ENCODE measurements around the gene MESD. TPM values are rescaled to one million over a fixed set of nuclear protein-coding genes. Genes with fewer than 3 reads are reported as not detected.
A peak's percentile ranks its signal among the peaks of the same experiment; 100 is the strongest.

MESD gene
- total RNA-seq, 1 experiment from 2014 or later: 23.1 TPM

DNA sequence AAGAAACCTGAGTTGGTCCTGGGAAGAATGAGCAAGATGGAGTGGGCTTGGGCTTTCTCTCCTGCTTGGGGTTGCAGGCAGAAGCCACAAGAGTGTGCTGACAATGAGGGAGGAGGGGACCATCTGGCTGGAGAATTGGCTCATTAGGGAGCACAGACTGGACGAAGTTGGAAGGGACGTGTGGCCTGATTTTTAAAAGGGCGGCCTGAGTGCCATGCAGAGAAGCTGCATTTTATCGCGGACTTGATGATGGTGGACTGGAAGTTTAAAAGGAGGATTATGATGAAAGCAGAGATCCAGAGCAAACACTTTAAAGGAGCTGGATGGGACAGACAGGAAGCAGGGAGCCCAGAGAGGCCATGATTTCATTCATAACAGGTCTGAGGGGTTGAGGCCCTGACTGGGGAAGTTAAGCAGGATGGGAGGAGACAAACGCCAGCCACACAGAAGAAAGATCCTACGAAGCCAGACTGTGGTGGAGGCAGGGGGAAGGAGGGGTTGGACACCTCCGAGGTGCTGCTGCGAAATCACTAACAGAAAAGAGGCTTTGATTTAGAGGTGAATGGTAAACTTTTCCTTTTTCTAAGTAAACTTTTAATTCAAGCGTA, 34.8 kb upstream of the MESD start:
- peak overlapping the region; percentile 65 for H3K27ac ChIP-seq
- no peak for DNase-seq (ENCODE audit: low read depth in 1 of 2, low spot score in 2 of 2)
- H3K36me3 ChIP-seq: no peaks in the 10 kb centered on the region
- H3K4me3 ChIP-seq: no peak overlapping the region
- no peaks in the 10 kb centered on the region for H3K27me3 ChIP-seq (replicated peaks)
- peaks cover 18% of the 10 kb centered on the region for H3K4me1 ChIP-seq (replicated peaks)
- H3K9me3 ChIP-seq (replicated peaks): no peaks in the 10 kb centered on the region

GRCh38 chr15:81023483-81024264, 34.1 kb upstream of the MESD start:
- Histone ChIP-seq H3K36me3 (no peaks in the 10 kb centered on the region), H3K27ac (peak overlapping the region; percentile 65), H3K4me1 (replicated peaks) (peaks cover 15% of the 10 kb centered on the region), H3K9me3 (replicated peaks) (no peaks in the 10 kb centered on the region), H3K4me3 (no peak overlapping the region), H3K27me3 (replicated peaks) (no peaks in the 10 kb centered on the region)
- peak in 1 of 2 experiments; percentile 57 for DNase-seq (ENCODE audit: low read depth in 1 of 2, low spot score in 2 of 2)

DNA sequence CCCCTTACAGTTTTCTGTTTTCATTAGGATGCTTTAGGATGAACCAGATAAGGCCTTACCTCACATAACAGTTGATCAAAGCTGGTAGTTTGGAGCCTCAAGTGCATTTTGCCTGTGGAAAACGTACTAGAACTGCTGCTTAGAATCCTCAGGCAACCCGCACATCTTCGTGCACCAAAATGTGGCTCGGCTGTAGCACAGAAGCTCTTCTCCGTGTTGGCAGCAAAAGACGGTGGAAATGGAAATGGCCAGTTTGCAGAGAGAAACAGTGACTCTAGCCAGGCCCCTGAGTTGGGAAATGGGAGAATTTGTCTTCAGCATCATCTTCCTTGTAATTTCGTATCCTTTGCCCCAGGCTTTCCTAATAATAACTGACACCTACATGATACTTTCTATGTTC, 31.7 kb upstream of the MESD start:
- H3K27me3 ChIP-seq (replicated peaks): no peaks in the 10 kb centered on the region
- DNase-seq (ENCODE audit: low read depth in 1 of 2, low spot score in 2 of 2): no peak
- H3K4me1 ChIP-seq (replicated peaks): peaks cover 15% of the 10 kb centered on the region

DNA sequence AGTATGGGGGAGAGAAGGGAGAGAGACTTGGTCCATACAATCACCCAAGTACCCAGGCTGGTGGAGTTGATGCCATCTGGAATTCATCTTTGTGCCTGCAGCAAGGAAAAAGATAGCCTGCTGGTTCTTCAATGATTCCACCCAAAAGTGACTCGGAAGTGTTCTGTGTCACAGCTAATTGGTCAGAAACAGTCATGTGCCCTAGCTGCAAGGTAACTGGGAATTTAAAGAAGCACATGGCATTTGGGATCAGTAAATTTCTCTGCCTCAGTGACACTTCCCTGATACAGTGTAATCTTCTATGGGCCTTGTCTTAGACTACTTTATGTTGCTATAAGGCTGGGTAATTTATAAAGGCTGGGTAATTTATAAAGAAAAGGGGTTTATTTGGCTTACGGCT, 28.6 kb upstream of the MESD start:
- H3K27me3 ChIP-seq (replicated peaks): no peaks in the 10 kb centered on the region
- H3K36me3 ChIP-seq: no peaks in the 10 kb centered on the region
- H3K4me1 ChIP-seq (replicated peaks): peaks cover 3% of the 10 kb centered on the region
- DNase-seq (ENCODE audit: low read depth in 1 of 2, low spot score in 2 of 2): no peak
- no peak overlapping the region for H3K27ac ChIP-seq
- H3K4me3 ChIP-seq: no peak overlapping the region
- H3K9me3 ChIP-seq (replicated peaks): no peaks in the 10 kb centered on the region

More for the DNA sequence above, 31.7 kb upstream of the MESD start:
- Histone ChIP-seq H3K36me3 (no peaks in the 10 kb centered on the region), H3K9me3 (replicated peaks) (no peaks in the 10 kb centered on the region), H3K4me3 (no peak overlapping the region), H3K27ac (no peak overlapping the region)

GRCh38 chr15:81016489-81017068, 27.0 kb upstream of the MESD start:
- no peak overlapping the region for H3K27ac ChIP-seq

GRCh38 chr15:81015621-81016488, 26.2 kb upstream of the MESD start:
- Histone ChIP-seq H3K4me3 (no peak overlapping the region), H3K4me1 (replicated peaks) (0 out of 2 replicates have a peak, but pooled peaks cover 3% of the 10 kb centered on the region), H3K27ac (no peak overlapping the region), H3K36me3 (no peaks in the 10 kb centered on the region; the same call in 1 of the 2 replicates), H3K9me3 (replicated peaks) (no peaks in the 10 kb centered on the region), H3K27me3 (replicated peaks) (no peaks in the 10 kb centered on the region)
- DNase-seq (ENCODE audit: low read depth in 1 of 2, low spot score in 2 of 2): no peak

More at GRCh38 chr15:81016489-81017068, 27.0 kb upstream of the MESD start:
- H3K4me1 ChIP-seq (replicated peaks): 0 out of 2 replicates have a peak, but pooled peaks cover 3% of the 10 kb centered on the region
- H3K4me3 ChIP-seq: no peak overlapping the region
- no peaks in the 10 kb centered on the region for H3K9me3 ChIP-seq (replicated peaks)
- H3K27me3 ChIP-seq (replicated peaks): no peaks in the 10 kb centered on the region
- DNase-seq (ENCODE audit: low read depth in 1 of 2, low spot score in 2 of 2): no peak
- H3K36me3 ChIP-seq: no peaks in the 10 kb centered on the region

DNA sequence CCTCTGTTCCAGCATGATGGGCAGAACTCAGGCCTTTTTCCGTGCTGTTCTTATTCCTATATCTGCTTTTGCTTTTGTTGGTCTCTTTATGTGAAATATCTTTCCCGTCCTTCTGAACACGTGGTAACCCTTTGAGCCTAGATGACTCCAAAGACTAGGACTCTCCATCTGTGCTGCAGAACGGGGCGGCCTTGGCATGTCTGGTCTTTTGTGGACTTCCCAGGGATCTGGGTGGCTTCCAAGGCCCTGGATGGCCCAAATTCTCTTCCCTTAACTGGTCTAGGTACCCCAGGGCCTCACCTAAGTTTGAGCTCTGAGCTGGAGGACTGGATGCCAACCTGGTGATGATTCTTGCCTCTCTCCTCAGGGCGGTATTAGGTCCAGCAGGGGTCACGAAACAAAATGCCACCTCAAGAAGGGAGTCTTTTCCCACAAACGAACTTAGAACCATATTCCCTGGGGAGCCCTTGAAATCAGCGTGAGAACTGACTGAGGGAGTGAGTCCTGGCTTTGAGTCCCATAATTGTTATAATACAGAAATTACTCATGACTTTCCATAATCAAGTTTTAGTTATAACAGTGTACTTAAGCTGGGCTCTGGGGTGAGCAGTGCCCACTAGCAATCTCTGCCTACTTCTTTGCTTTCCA, 25.0 kb upstream of the MESD start:
- Histone ChIP-seq H3K9me3 (replicated peaks) (no peaks in the 10 kb centered on the region), H3K27ac (no peak overlapping the region), H3K4me1 (replicated peaks) (0 out of 2 replicates have a peak, but pooled peaks cover 3% of the 10 kb centered on the region), H3K36me3 (no peaks in the 10 kb centered on the region; the same call in 1 of the 2 replicates), H3K27me3 (replicated peaks) (no peaks in the 10 kb centered on the region), H3K4me3 (no peak overlapping the region)
- DNase-seq (ENCODE audit: low read depth in 1 of 2, low spot score in 2 of 2): no peak

GRCh38 chr15:81013396-81013929, 23.8 kb upstream of the MESD start:
- 0 out of 2 replicates have a peak, but pooled peaks cover 3% of the 10 kb centered on the region for H3K4me1 ChIP-seq (replicated peaks)
- H3K9me3 ChIP-seq (replicated peaks): no peaks in the 10 kb centered on the region
- H3K4me3 ChIP-seq: no peak overlapping the region
- no peaks in the 10 kb centered on the region for H3K27me3 ChIP-seq (replicated peaks)
- H3K27ac ChIP-seq: no peak overlapping the region
- H3K36me3 ChIP-seq: no peaks in the 10 kb centered on the region; the same call in 1 of the 2 replicates
- no peak for DNase-seq (ENCODE audit: low read depth in 1 of 2, low spot score in 2 of 2)

DNA sequence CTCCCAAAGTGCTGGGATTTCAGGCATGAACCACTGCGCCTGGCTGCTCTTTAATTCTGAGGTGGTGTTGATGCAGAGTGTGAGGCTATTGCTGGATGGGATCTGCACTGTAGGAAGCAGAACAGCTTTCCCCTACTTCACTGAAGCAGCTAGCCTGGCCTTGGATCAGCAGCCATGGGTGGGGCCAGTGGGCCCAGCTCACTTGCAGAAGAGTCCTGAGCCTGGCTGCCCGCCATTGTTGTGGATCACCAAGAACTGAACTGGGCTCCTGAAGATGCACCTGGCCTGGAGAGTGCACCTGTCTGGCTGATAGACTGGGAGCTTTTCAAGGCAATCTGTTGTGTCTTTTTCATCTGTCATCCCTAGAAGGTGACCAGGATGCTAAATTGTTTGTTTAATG, 23.0 kb upstream of the MESD start:
- no peak for DNase-seq (ENCODE audit: low read depth in 1 of 2, low spot score in 2 of 2)
- no peaks in the 10 kb centered on the region; the same call in 1 of the 2 replicates for H3K36me3 ChIP-seq
- no peak overlapping the region for H3K4me3 ChIP-seq
- 0 out of 2 replicates have a peak, but pooled peaks cover 3% of the 10 kb centered on the region for H3K4me1 ChIP-seq (replicated peaks)
- H3K9me3 ChIP-seq (replicated peaks): no peaks in the 10 kb centered on the region
- H3K27ac ChIP-seq: no peak overlapping the region
- H3K27me3 ChIP-seq (replicated peaks): no peaks in the 10 kb centered on the region

GRCh38 chr15:81011593-81011992, 22.0 kb upstream of the MESD start:
- Histone ChIP-seq H3K27me3 (replicated peaks) (no peaks in the 10 kb centered on the region), H3K36me3 (no peaks in the 10 kb centered on the region; the same call in 1 of the 2 replicates), H3K4me3 (no peak overlapping the region), H3K4me1 (replicated peaks) (0 out of 2 replicates have a peak, but pooled peaks cover 3% of the 10 kb centered on the region), H3K9me3 (replicated peaks) (no peaks in the 10 kb centered on the region), H3K27ac (no peak overlapping the region)
- DNase-seq (ENCODE audit: low read depth in 1 of 2, low spot score in 2 of 2): no peak

- Histone ChIP-seq H3K9me3 (replicated peaks) (no peaks in the 10 kb centered on the region), H3K4me3 (no peak overlapping the region), H3K4me1 (replicated peaks) (0 out of 2 replicates have a peak, but pooled peaks cover 3% of the 10 kb centered on the region), H3K27me3 (replicated peaks) (no peaks in the 10 kb centered on the region), H3K36me3 (peaks cover 11% of the 10 kb centered on the region), H3K27ac (no peak overlapping the region)
- no peak for DNase-seq (ENCODE audit: low read depth in 1 of 2, low spot score in 2 of 2)
Measured at GRCh38 chr15:81010086-81010485, 20.5 kb upstream of the MESD start.

DNA sequence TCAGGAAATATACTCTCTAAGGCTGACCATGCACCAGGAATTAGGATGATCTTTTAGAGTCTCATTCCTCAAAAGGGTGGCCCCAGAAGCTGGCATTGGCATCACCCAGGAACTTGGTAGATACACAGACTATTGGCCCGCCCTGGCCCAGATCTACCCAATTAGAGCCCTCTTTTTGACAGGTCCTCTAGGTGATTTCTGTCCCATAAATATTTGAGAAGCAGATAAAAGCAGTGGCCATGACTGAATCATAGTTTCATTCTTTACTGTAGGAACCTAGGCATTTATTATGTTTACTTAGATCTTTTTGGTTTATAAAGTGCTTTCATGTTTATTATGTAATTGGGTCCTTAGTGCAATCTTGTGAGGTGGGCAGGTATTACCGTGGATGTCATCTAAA, 18.7 kb upstream of the MESD start:
- H3K9me3 ChIP-seq (replicated peaks): no peaks in the 10 kb centered on the region
- no peak overlapping the region for H3K4me3 ChIP-seq
- peaks cover 3% of the 10 kb centered on the region; the same call in 1 of the 2 replicates for H3K4me1 ChIP-seq (replicated peaks)
- H3K27ac ChIP-seq: no peak overlapping the region
- no peak for DNase-seq (ENCODE audit: low read depth in 1 of 2, low spot score in 2 of 2)
- no peaks in the 10 kb centered on the region for H3K27me3 ChIP-seq (replicated peaks)
- H3K36me3 ChIP-seq: peaks cover 29% of the 10 kb centered on the region

All from SJSA1 (cell line).